Measurements from ENCODE around the gene ZNF488.

ZNF488 gene

GRCh38 chr10:47409171-47409865 is 25.2 kb upstream of the ZNF488 start:
- Histone ChIP-seq H3K27ac (peak overlapping the region; percentile 56; the same call in 1 of the 2 replicates), H3K4me3 (no peak overlapping the region), H3K9ac (no peak overlapping the region), H3K4me2 (peak overlapping the region; percentile 74), H4K20me1 (no peaks in the 10 kb centered on the region), H3K9me3 (no peaks in the 10 kb centered on the region), H3K4me1 (peaks cover 37% of the 10 kb centered on the region), H3K27me3 (no peaks in the 10 kb centered on the region), H3K36me3 (no peaks in the 10 kb centered on the region)
- no peak for TF ChIP-seq Cebpa-rat (IDR thresholded peaks at IDR 0.05)

- H3K4me1 ChIP-seq = peaks cover 37% of the 10 kb centered on the region
- H3K27me3 ChIP-seq = no peaks in the 10 kb centered on the region
- no peak overlapping the region for H3K9ac ChIP-seq
- H3K4me3 ChIP-seq = no peak overlapping the region
- peak overlapping the region; percentile 74 for H3K4me2 ChIP-seq
- H3K9me3 ChIP-seq = no peaks in the 10 kb centered on the region
- H3K27ac ChIP-seq = peak overlapping the region; percentile 56; the same call in 1 of the 2 replicates
- H3K36me3 ChIP-seq = no peaks in the 10 kb centered on the region
- TF ChIP-seq Cebpa-rat (IDR thresholded peaks at IDR 0.05) = no peak
- no peaks in the 10 kb centered on the region for H4K20me1 ChIP-seq
Observed at GRCh38 chr10:47408606-47409005, 24.5 kb upstream of the ZNF488 start.

GRCh38 chr10:47406870-47407691 is 23.0 kb upstream of the ZNF488 start:
- Histone ChIP-seq H3K9me3 (no peaks in the 10 kb centered on the region), H3K9ac (no peak overlapping the region), H3K27me3 (no peaks in the 10 kb centered on the region), H3K4me1 (peaks cover 37% of the 10 kb centered on the region), H4K20me1 (no peaks in the 10 kb centered on the region), H3K36me3 (no peaks in the 10 kb centered on the region), H3K4me2 (no peak overlapping the region), H3K27ac (no peak overlapping the region), H3K4me3 (no peak overlapping the region)
- no peak for TF ChIP-seq Cebpa-rat (IDR thresholded peaks at IDR 0.05)

GRCh38 chr10:47406548-47406869 is 22.4 kb upstream of the ZNF488 start:
- Histone ChIP-seq H3K9ac (no peak overlapping the region), H3K27ac (no peak overlapping the region), H3K4me2 (no peak overlapping the region), H3K27me3 (no peaks in the 10 kb centered on the region), H3K36me3 (no peaks in the 10 kb centered on the region), H4K20me1 (no peaks in the 10 kb centered on the region), H3K4me3 (no peak overlapping the region), H3K9me3 (no peaks in the 10 kb centered on the region), H3K4me1 (peaks cover 35% of the 10 kb centered on the region)
- TF ChIP-seq Cebpa-rat (IDR thresholded peaks at IDR 0.05) = no peak

GRCh38 chr10:47405857-47406547 is 21.9 kb upstream of the ZNF488 start:
- H3K9me3 ChIP-seq = no peaks in the 10 kb centered on the region
- no peaks in the 10 kb centered on the region for H4K20me1 ChIP-seq
- H3K9ac ChIP-seq = no peak overlapping the region
- peaks cover 30% of the 10 kb centered on the region for H3K4me1 ChIP-seq
- no peak overlapping the region for H3K4me3 ChIP-seq
- no peaks in the 10 kb centered on the region for H3K36me3 ChIP-seq
- no peaks in the 10 kb centered on the region for H3K27me3 ChIP-seq
- no peak overlapping the region for H3K27ac ChIP-seq
- H3K4me2 ChIP-seq = no peak overlapping the region
- TF ChIP-seq Cebpa-rat (IDR thresholded peaks at IDR 0.05) = no peak

- Histone ChIP-seq H3K9me3 (no peaks in the 10 kb centered on the region), H3K36me3 (no peaks in the 10 kb centered on the region), H3K4me1 (peaks cover 19% of the 10 kb centered on the region), H3K27ac (no peak overlapping the region), H3K27me3 (no peaks in the 10 kb centered on the region), H3K4me3 (no peak overlapping the region), H3K4me2 (no peak overlapping the region), H3K9ac (no peak overlapping the region), H4K20me1 (no peaks in the 10 kb centered on the region)
- TF ChIP-seq Cebpa-rat (IDR thresholded peaks at IDR 0.05) = no peak
Observed at GRCh38 chr10:47404937-47405336, 20.8 kb upstream of the ZNF488 start.

GRCh38 chr10:47404446-47404845 is 20.4 kb upstream of the ZNF488 start:
- H3K27ac ChIP-seq = no peak overlapping the region
- no peak overlapping the region for H3K4me2 ChIP-seq
- no peaks in the 10 kb centered on the region for H3K27me3 ChIP-seq
- H3K9ac ChIP-seq = no peak overlapping the region
- H3K4me1 ChIP-seq = peaks cover 14% of the 10 kb centered on the region
- H4K20me1 ChIP-seq = no peaks in the 10 kb centered on the region
- H3K4me3 ChIP-seq = no peak overlapping the region
- H3K9me3 ChIP-seq = no peaks in the 10 kb centered on the region
- no peak for TF ChIP-seq Cebpa-rat (IDR thresholded peaks at IDR 0.05)
- no peaks in the 10 kb centered on the region for H3K36me3 ChIP-seq

- Histone ChIP-seq H3K4me3 (no peak overlapping the region), H3K9me3 (no peaks in the 10 kb centered on the region), H3K4me1 (peaks cover 6% of the 10 kb centered on the region), H3K27me3 (no peaks in the 10 kb centered on the region), H3K36me3 (no peaks in the 10 kb centered on the region), H3K9ac (no peak overlapping the region), H3K4me2 (no peak overlapping the region), H4K20me1 (no peaks in the 10 kb centered on the region), H3K27ac (no peak overlapping the region)
- no peak for TF ChIP-seq Cebpa-rat (IDR thresholded peaks at IDR 0.05)
Observed at GRCh38 chr10:47403446-47404318, 19.6 kb upstream of the ZNF488 start.

GRCh38 chr10:47402641-47403301 is 18.7 kb upstream of the ZNF488 start:
- Histone ChIP-seq H3K4me2 (no peak overlapping the region), H4K20me1 (no peaks in the 10 kb centered on the region), H3K9ac (no peak overlapping the region), H3K27ac (no peak overlapping the region), H3K9me3 (no peaks in the 10 kb centered on the region), H3K36me3 (no peaks in the 10 kb centered on the region), H3K27me3 (no peaks in the 10 kb centered on the region), H3K4me3 (no peak overlapping the region), H3K4me1 (no peaks in the 10 kb centered on the region)
- no peak for TF ChIP-seq Cebpa-rat (IDR thresholded peaks at IDR 0.05)

Data from BLaER1 (cell line).